ENCODE results near the gene CHMP4B. TPM values are rescaled to one million over a fixed set of nuclear protein-coding genes. Genes with fewer than 3 reads are reported as not detected.

The CHMP4B gene
- total RNA-seq, 1 donor from 2014 or later = 46.4 TPM

GRCh38 chr20:33852626-33853506, 41.7 kb downstream of the CHMP4B start:
- Mint-ChIP-seq H3K27me3 (ENCODE audit: unreplicated experiment) (peaks cover 7% of the 10 kb centered on the region), H3K4me1 (ENCODE audit: low read depth, unreplicated experiment) (peaks cover 2% of the 10 kb centered on the region), H3K36me3 (ENCODE audit: unreplicated experiment) (peaks cover 4% of the 10 kb centered on the region), H3K27ac (ENCODE audit: unreplicated experiment) (no peak overlapping the region), H3K4me3 (ENCODE audit: unreplicated experiment) (no peak overlapping the region), H3K9me3 (ENCODE audit: unreplicated experiment) (peaks cover 2% of the 10 kb centered on the region)
- no peak for TF ChIP-seq CTCF (IDR thresholded peaks at IDR 0.05; ENCODE audit: partially characterized antibody, unreplicated experiment)
- DNase-seq = no peak

- Mint-ChIP-seq H3K36me3 (ENCODE audit: unreplicated experiment) (peaks cover 4% of the 10 kb centered on the region), H3K9me3 (ENCODE audit: unreplicated experiment) (peaks cover 2% of the 10 kb centered on the region), H3K4me1 (ENCODE audit: low read depth, unreplicated experiment) (peaks cover 2% of the 10 kb centered on the region), H3K27me3 (ENCODE audit: unreplicated experiment) (peaks cover 10% of the 10 kb centered on the region), H3K27ac (ENCODE audit: unreplicated experiment) (no peak overlapping the region), H3K4me3 (ENCODE audit: unreplicated experiment) (no peak overlapping the region)
- DNase-seq = no peak
- TF ChIP-seq CTCF (IDR thresholded peaks at IDR 0.05; ENCODE audit: partially characterized antibody, unreplicated experiment) = no peak
Observed at GRCh38 chr20:33853507-33853813, 42.3 kb downstream of the CHMP4B start.

- H3K4me1 Mint-ChIP-seq (ENCODE audit: low read depth, unreplicated experiment) = peaks cover 2% of the 10 kb centered on the region
- H3K4me3 Mint-ChIP-seq (ENCODE audit: unreplicated experiment) = no peak overlapping the region
Observed at GRCh38 chr20:33857722-33858563, 46.8 kb downstream of the CHMP4B start.

GRCh38 chr20:33858666-33859065, 47.5 kb downstream of the CHMP4B start:
- Mint-ChIP-seq H3K27me3 (ENCODE audit: unreplicated experiment) (peaks cover 9% of the 10 kb centered on the region), H3K4me3 (ENCODE audit: unreplicated experiment) (no peak overlapping the region), H3K36me3 (ENCODE audit: unreplicated experiment) (peaks cover 4% of the 10 kb centered on the region), H3K9me3 (ENCODE audit: unreplicated experiment) (peaks cover 7% of the 10 kb centered on the region), H3K27ac (ENCODE audit: unreplicated experiment) (no peak overlapping the region), H3K4me1 (ENCODE audit: low read depth, unreplicated experiment) (peaks cover 2% of the 10 kb centered on the region)
- TF ChIP-seq CTCF (IDR thresholded peaks at IDR 0.05; ENCODE audit: partially characterized antibody, unreplicated experiment) = no peak
- DNase-seq = no peak

More at GRCh38 chr20:33857722-33858563, 46.8 kb downstream of the CHMP4B start:
- peaks cover 4% of the 10 kb centered on the region for H3K36me3 Mint-ChIP-seq (ENCODE audit: unreplicated experiment)
- peaks cover 7% of the 10 kb centered on the region for H3K9me3 Mint-ChIP-seq (ENCODE audit: unreplicated experiment)
- H3K27ac Mint-ChIP-seq (ENCODE audit: unreplicated experiment) = no peak overlapping the region
- no peak for TF ChIP-seq CTCF (IDR thresholded peaks at IDR 0.05; ENCODE audit: partially characterized antibody, unreplicated experiment)
- no peak for DNase-seq
- peaks cover 10% of the 10 kb centered on the region for H3K27me3 Mint-ChIP-seq (ENCODE audit: unreplicated experiment)
